ENCODE measurements around the gene ZDHHC18.
A peak's percentile ranks its signal among the peaks of the same experiment; 100 is the strongest.
"Not testable (repeated sequence)": the region's sequence is repeated elsewhere in the genome, so short reads cannot be mapped to it uniquely, and the experiment has no call there.

Gene ZDHHC18

GRCh38 chr1:26862781-26863684, 36.5 kb downstream of the ZDHHC18 start, which contains the start of gene SFN:
Gene SFN (plus strand): TSS chr1:26863149. CDS start chr1:26863213, 64 bp downstream.
- DNase-seq, result no peak

- no peak for DNase-seq
Measured at GRCh38 chr1:26863685-26864077, 37.2 kb downstream of the ZDHHC18 start.

DNA sequence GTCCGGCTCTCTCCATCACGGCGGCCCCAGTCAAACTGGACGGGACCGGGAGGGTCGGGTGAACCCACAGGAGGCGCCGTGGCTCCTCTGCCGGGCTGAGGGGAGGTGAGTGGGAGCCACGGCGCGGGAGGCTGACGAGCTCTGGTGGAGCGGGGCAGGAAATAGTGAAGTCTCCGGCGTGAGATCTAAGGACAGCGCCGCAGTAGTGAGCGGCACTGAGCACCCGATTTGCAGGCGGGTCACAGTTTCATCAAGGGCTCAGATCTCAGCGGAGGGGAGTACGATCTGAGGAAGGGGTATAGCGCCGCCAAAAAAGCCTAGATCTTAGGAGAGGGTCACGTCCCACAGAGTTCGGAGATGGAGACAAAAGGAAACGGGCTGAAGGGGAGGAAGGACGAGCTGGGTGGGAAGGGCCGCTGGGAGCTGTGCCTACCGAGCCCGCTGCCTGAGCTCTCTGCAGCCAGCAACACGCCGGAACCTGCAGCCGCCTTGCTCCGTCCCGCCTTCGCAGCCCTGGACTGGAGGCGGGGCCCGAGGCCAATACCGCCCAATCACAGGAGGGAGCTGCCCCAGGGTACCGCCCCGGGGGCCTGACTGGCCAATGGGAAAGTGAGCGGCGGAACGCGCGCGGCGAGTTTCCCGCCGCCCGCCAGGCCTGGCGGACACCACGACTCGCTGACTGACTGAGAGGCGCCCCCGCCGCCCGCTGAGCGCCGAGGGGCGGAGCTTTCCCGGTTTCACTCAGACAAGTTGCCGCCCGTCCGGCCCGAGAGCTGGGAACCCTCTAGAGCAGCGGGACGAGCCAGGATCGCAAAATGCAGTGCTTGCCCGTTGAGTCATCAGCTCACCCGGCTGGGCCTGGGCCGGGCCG, 38.4 kb downstream of the ZDHHC18 start:
- peak; percentile 98 for DNase-seq

DNA sequence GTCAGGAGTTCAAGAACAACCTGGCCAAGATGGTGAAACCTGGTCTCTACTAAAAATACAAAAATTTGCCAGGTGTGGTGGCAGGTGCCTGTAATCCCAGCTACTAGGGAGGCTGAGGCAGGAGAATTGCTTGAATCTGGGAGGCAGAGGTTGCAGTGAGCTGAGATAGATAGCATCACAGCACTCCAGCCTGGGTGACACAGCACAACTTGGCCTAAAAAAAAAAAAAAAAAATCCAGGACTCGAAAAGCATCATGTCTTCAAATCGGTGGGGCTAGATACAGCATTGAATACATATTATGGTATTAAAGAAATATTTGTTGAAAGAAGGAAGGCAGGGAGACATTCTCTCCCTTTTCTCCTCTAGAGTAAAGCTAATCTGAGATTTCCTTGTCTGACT, 46.6 kb downstream of the ZDHHC18 start:
- not testable (repeated sequence) for DNase-seq

DNA sequence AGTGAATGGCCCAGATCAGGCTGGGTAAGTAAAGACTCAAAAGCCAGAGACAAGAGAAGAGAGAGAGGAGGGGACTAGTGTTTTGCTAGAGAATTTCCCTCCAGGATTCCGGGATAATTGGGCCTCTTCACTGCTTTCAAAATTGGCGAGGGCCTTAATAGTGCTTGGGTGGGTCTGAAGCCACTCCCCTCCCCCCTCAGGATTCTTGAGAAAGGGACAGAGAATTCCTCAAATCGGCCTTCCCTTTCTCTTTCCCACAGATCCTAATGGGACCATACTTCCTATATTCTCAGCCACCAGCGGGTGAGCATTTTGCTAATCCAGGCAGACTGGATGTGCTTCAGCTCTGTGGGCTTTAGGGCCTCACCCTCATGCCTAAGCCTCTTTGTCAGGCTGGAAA, 48.4 kb downstream of the ZDHHC18 start:
- DNase-seq, result no peak

- DNase-seq, result no peak
Measured at GRCh38 chr1:26877326-26877725, 50.8 kb downstream of the ZDHHC18 start.

DNA sequence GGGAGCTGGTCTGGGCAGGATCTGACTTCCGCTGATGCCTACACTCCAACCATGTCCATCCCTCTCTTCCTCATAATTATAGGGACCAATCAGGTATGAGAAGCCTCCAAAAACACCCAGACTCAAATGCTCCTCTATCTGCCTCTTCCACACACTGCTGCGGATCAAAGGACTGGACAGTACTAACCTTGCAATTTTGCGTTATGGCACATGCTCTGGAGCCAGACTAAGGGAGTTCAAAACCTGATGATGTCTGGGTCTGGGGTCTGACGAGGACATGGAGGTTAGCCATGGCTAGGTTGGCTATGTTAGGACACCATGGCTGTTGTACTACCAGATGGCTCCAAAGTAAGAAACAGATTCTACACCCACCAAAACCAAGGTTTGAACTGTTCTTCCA, 53.3 kb downstream of the ZDHHC18 start:
- DNase-seq, result no peak

GRCh38 chr1:26881611-26882010, 55.1 kb downstream of the ZDHHC18 start:
- DNase-seq, result not testable (repeated sequence)

- no peak for DNase-seq
Measured at GRCh38 chr1:26882696-26883463, 56.4 kb downstream of the ZDHHC18 start.

GRCh38 chr1:26887125-26887524, 60.6 kb downstream of the ZDHHC18 start:
- peak; percentile 35 for DNase-seq

GRCh38 chr1:26888231-26888630, 61.7 kb downstream of the ZDHHC18 start:
- DNase-seq, result no peak

GRCh38 chr1:26889551-26890466, 63.3 kb downstream of the ZDHHC18 start, which contains the start of gene GPN2:
Gene GPN2 (minus strand): TSS chr1:26890283. CDS start chr1:26890096, 187 bp downstream.
- peak; percentile 80 for DNase-seq

DNA sequence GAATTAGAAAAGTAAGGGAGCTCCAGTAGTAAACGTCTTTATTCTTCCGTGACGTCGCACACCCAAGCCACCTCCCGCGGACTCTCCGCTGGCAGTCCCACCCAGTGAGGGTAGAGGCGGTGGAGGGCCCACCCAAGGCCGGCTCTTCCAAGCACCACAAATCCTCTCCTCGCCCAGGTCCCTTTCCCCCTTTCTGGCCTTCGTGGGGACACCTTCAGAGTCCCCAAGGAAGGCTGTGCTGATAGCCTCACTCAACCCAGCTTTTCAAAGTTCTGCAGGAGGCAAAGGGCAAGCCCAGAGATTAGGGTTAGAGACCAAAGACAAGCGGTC, 63.9 kb downstream of the ZDHHC18 start:
- DNase-seq, result no peak

- DNase-seq, result no peak
Measured at GRCh38 chr1:26894263-26894662, 67.8 kb downstream of the ZDHHC18 start.

GRCh38 chr1:26897351-26897750, 70.9 kb downstream of the ZDHHC18 start:
- DNase-seq, result no peak

DNA sequence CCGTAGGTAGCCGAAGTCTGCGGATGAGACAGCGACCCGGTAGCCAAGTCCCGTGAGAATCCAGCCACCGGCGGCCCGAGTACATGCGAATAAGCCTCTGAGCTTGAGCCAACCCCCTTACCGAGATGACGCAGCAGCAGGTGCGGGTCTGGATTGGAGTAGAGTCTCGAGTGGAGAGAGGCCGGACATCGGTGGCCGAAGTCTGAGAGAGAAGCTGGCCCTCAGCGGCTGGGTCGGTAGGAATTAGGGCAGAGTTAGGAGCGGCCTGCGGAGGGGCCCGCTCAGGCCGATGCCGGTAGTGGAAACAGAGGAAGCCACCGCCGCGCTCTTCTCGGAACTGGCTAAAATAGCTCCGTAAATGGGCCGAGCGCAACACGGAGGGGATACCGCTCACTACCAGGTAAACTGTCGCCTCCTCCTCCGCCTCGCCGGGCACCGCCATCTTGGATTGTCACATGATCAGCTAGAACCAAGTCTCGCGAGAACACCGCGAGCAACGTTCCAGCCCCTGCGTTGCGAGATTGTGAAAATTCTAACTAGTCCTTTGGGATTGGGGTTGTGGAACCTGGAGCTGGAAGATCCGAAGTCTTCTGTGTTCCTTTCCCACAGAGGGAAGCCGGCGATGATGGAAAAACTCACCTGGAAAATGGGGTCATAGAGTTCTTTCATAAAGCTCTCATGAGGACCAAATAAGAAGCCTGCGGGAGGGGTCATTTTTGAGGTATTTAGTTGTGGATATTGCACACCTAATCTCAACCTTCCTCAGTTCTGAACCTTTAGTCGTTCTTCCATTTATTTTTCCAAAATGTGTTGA, 73.7 kb downstream of the ZDHHC18 start, which contains the start of gene GPATCH3:
Gene GPATCH3 (minus strand): TSS at position 467 of the 814 bp plus-strand sequence. CDS start 25 bp downstream, at position 442.
- DNase-seq, result peak; percentile 96

DNA sequence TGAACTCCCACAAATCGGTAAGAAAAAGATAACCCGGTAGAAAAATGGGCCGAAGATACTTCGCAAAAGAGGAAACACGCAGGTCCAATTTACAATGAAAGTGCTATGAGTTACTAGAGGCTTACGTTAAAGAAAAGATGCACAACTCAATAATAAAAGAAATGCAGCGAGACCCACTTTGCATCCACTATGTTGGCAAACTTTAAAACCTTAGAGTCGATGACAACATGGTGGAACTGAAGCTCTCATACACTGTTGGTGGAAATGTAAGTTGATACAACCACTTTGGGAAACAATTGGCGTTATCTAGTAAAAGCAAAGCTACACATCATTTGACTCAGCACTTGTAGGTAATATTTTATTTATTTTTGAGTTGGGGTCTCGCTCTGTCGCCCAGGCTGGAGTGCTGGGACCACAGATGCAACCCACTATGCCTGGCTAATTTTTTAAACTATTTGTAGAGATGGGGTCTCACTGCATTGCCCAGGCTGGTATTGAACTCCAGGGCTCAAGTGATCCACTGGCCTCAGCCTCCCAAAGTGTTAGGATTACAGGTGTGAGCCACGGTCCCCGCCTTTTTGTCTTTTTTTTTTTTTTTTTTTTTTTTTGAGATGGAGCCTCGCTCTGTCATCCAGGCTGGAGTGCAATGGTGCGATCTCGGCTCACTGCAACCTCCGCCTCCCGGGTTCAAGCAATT, 74.5 kb downstream of the ZDHHC18 start:
- DNase-seq, result peak; percentile 13
